ENCODE data around the gene GCNT4. TPM values are rescaled to one million over a fixed set of nuclear protein-coding genes. Genes with fewer than 3 reads are reported as not detected.
A peak's percentile ranks its signal among the peaks of the same experiment; 100 is the strongest.

Gene GCNT4
- total RNA-seq, 1 donor from 2014 or later, result 9.0 TPM

GRCh38 chr5:75023368-75024159 is 28.8 kb downstream of the GCNT4 start:
- Histone ChIP-seq H3K27me3 (ENCODE audit: insufficient read depth, low read length) (no peaks in the 10 kb centered on the region), H3K36me3 (ENCODE audit: insufficient read depth, low read length) (no peaks in the 10 kb centered on the region), H4K20me1 (ENCODE audit: insufficient read depth, low read length) (no peaks in the 10 kb centered on the region), H3K4me1 (ENCODE audit: insufficient read depth, low read length) (no peaks in the 10 kb centered on the region), H3K4me2 (ENCODE audit: low read length) (no peak overlapping the region), H2AFZ (ENCODE audit: low read depth, low read length) (no peak overlapping the region), H3K79me2 (ENCODE audit: insufficient read depth, low read length) (no peaks in the 10 kb centered on the region), H3K4me3 (ENCODE audit: insufficient read depth, low read depth, low read length) (no peak overlapping the region), H3K9me3 (ENCODE audit: insufficient read depth, low read depth, low read length) (no peaks in the 10 kb centered on the region), H3K27ac (ENCODE audit: low read depth, low read length) (no peak overlapping the region), H3K9ac (ENCODE audit: low read length) (no peak overlapping the region)
- DNase-seq (ENCODE audit: low read depth) (no peak), FAIRE-seq (peak; percentile 58)
- Mint-ChIP-seq H3K27me3 (ENCODE audit: low read depth, unreplicated experiment) (no peaks in the 10 kb centered on the region), H3K4me1 (ENCODE audit: low read depth, unreplicated experiment) (peaks cover 8% of the 10 kb centered on the region), H3K9me3 (ENCODE audit: unreplicated experiment) (no peaks in the 10 kb centered on the region), H3K36me3 (ENCODE audit: low read depth, unreplicated experiment) (peaks cover 5% of the 10 kb centered on the region), H3K27ac (ENCODE audit: unreplicated experiment) (peak overlapping the region; percentile 19), H3K4me3 (ENCODE audit: unreplicated experiment) (no peak overlapping the region)
- no peak for TF ChIP-seq EZH2 (IDR thresholded peaks at IDR 0.05; ENCODE audit: insufficient read depth, low read length)
- TF ChIP-seq CTCF (IDR thresholded peaks at IDR 0.05; ENCODE audit: insufficient read depth, low read depth, low read length), result no peak

- Mint-ChIP-seq H3K4me1 (ENCODE audit: low read depth, unreplicated experiment) (peaks cover 8% of the 10 kb centered on the region), H3K36me3 (ENCODE audit: low read depth, unreplicated experiment) (peaks cover 5% of the 10 kb centered on the region), H3K27me3 (ENCODE audit: low read depth, unreplicated experiment) (no peaks in the 10 kb centered on the region), H3K27ac (ENCODE audit: unreplicated experiment) (no peak overlapping the region), H3K4me3 (ENCODE audit: unreplicated experiment) (no peak overlapping the region), H3K9me3 (ENCODE audit: unreplicated experiment) (no peaks in the 10 kb centered on the region)
- Histone ChIP-seq H3K4me3 (ENCODE audit: insufficient read depth, low read depth, low read length) (no peak overlapping the region), H3K36me3 (ENCODE audit: insufficient read depth, low read length) (no peaks in the 10 kb centered on the region), H3K4me1 (ENCODE audit: insufficient read depth, low read length) (no peaks in the 10 kb centered on the region), H3K79me2 (ENCODE audit: insufficient read depth, low read length) (no peaks in the 10 kb centered on the region), H3K27ac (ENCODE audit: low read depth, low read length) (no peak overlapping the region), H4K20me1 (ENCODE audit: insufficient read depth, low read length) (no peaks in the 10 kb centered on the region), H3K9ac (ENCODE audit: low read length) (no peak overlapping the region), H3K27me3 (ENCODE audit: insufficient read depth, low read length) (no peaks in the 10 kb centered on the region), H3K4me2 (ENCODE audit: low read length) (no peak overlapping the region), H2AFZ (ENCODE audit: low read depth, low read length) (no peak overlapping the region), H3K9me3 (ENCODE audit: insufficient read depth, low read depth, low read length) (no peaks in the 10 kb centered on the region)
- FAIRE-seq (no peak), DNase-seq (ENCODE audit: low read depth) (no peak)
- TF ChIP-seq EZH2 (IDR thresholded peaks at IDR 0.05; ENCODE audit: insufficient read depth, low read length) (no peak), CTCF (IDR thresholded peaks at IDR 0.05; ENCODE audit: insufficient read depth, low read depth, low read length) (no peak)
Observed at GRCh38 chr5:75021800-75022199, 30.6 kb downstream of the GCNT4 start.

GRCh38 chr5:75021219-75021618 is 31.1 kb downstream of the GCNT4 start:
- Mint-ChIP-seq H3K4me3 (ENCODE audit: unreplicated experiment) (no peak overlapping the region), H3K9me3 (ENCODE audit: unreplicated experiment) (no peaks in the 10 kb centered on the region), H3K27me3 (ENCODE audit: low read depth, unreplicated experiment) (no peaks in the 10 kb centered on the region), H3K4me1 (ENCODE audit: low read depth, unreplicated experiment) (peaks cover 8% of the 10 kb centered on the region), H3K27ac (ENCODE audit: unreplicated experiment) (no peak overlapping the region), H3K36me3 (ENCODE audit: low read depth, unreplicated experiment) (peaks cover 5% of the 10 kb centered on the region)
- H3K9me3 ChIP-seq (ENCODE audit: insufficient read depth, low read depth, low read length), result no peaks in the 10 kb centered on the region
- DNase-seq (ENCODE audit: low read depth) (no peak), FAIRE-seq (no peak)
- H3K27ac ChIP-seq (ENCODE audit: low read depth, low read length), result no peak overlapping the region
- H3K4me3 ChIP-seq (ENCODE audit: insufficient read depth, low read depth, low read length), result no peak overlapping the region
- H3K9ac ChIP-seq (ENCODE audit: low read length), result no peak overlapping the region
- H3K27me3 ChIP-seq (ENCODE audit: insufficient read depth, low read length), result no peaks in the 10 kb centered on the region
- no peaks in the 10 kb centered on the region for H3K79me2 ChIP-seq (ENCODE audit: insufficient read depth, low read length)
- TF ChIP-seq EZH2 (IDR thresholded peaks at IDR 0.05; ENCODE audit: insufficient read depth, low read length) (no peak), CTCF (IDR thresholded peaks at IDR 0.05; ENCODE audit: insufficient read depth, low read depth, low read length) (no peak)
- no peaks in the 10 kb centered on the region for H4K20me1 ChIP-seq (ENCODE audit: insufficient read depth, low read length)
- H3K4me1 ChIP-seq (ENCODE audit: insufficient read depth, low read length), result no peaks in the 10 kb centered on the region
- no peak overlapping the region for H3K4me2 ChIP-seq (ENCODE audit: low read length)
- no peak overlapping the region for H2AFZ ChIP-seq (ENCODE audit: low read depth, low read length)
- H3K36me3 ChIP-seq (ENCODE audit: insufficient read depth, low read length), result no peaks in the 10 kb centered on the region

Measured in astrocyte (in vitro differentiated cells and primary cell).